ENCODE results near the gene SLC66A1.
A peak's percentile ranks its signal among the peaks of the same experiment; 100 is the strongest.
"Not testable (repeated sequence)": the region's sequence is repeated elsewhere in the genome, so short reads cannot be mapped to it uniquely, and the experiment has no call there.

SLC66A1 gene

DNA sequence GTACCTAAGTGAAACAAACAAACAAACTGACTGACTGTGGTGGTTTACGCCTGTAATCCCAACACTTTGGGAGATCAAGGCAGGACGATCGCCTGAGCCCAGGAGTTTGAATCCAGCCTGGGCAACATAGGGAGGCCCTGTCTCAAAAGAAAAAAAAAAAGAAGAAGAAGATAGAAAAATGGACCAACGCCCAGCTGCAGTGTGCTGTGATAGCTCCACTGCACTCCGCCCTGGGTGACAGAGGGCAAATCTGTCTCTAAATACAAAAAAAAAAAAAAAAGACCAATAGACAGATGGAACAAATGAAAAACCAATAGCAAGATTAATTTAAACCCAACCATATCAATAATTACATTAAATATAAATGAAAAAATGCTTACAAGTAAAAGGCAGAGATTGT, 37.5 kb upstream of the SLC66A1 start:
- TF ChIP-seq, protein P1, sequence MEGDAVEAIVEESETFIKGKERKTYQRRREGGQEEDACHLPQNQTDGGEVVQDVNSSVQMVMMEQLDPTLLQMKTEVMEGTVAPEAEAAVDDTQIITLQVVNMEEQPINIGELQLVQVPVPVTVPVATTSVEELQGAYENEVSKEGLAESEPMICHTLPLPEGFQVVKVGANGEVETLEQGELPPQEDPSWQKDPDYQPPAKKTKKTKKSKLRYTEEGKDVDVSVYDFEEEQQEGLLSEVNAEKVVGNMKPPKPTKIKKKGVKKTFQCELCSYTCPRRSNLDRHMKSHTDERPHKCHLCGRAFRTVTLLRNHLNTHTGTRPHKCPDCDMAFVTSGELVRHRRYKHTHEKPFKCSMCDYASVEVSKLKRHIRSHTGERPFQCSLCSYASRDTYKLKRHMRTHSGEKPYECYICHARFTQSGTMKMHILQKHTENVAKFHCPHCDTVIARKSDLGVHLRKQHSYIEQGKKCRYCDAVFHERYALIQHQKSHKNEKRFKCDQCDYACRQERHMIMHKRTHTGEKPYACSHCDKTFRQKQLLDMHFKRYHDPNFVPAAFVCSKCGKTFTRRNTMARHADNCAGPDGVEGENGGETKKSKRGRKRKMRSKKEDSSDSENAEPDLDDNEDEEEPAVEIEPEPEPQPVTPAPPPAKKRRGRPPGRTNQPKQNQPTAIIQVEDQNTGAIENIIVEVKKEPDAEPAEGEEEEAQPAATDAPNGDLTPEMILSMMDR (IDR thresholded peaks at IDR 0.05; ENCODE audit: extremely low read depth, insufficient read depth, missing control alignments): no peak
- in situ Hi-C loops (cut with MboI; ENCODE audit: low pct_unique_long_range_greater_than_20kb, low sequenced_read_pairs, unreplicated experiment): no loop called here

DNA sequence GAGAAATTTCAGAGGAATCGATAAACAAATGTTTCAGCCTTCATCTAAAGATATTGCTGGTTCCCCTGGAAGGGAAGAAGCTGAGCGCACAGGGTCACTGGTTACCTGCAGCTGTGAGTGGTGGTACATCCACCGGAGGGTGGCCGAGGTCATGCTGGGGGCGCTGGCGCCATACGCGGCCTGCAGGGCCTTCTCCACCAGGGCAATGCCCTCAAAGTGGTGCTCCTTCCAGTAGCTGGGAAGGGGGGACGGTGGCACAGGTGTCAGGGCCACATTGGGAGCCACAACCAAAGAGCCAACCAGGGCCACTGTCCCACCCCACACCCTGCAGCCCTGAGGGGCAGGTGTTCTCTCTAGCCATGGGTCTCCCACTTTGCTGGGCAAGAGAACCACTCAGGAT, 28.2 kb upstream of the SLC66A1 start:
- TF ChIP-seq, protein P1 (IDR thresholded peaks at IDR 0.05; ENCODE audit: extremely low read depth, insufficient read depth, missing control alignments): no peak
- in situ Hi-C loops (cut with MboI; ENCODE audit: low pct_unique_long_range_greater_than_20kb, low sequenced_read_pairs, unreplicated experiment): no loop called here
- DNase-seq (ENCODE audit: low spot score): no peak

More for the DNA sequence above, 37.5 kb upstream of the SLC66A1 start:
- DNase-seq (ENCODE audit: low spot score): no peak

DNA sequence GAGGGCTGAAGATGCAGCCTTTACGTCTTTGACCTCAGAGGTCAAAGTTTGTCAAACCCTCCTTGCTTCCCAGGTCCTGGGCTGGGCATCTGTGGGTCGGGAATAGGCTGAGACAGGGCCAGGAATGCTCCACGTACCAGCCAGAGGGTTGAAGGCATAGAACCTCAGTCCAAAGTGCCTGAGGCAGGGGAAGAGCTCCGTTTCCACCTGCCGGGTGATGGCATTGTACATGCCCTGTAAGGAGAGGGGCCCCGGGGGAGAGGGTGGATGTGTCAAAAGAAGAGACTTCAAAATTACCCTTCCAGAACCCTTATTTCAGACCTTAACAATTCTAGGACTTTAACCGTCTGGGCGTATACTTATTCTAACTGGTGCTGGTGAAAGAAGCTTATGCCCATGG, 27.2 kb upstream of the SLC66A1 start:
- DNase-seq (ENCODE audit: low spot score): no peak
- TF ChIP-seq, protein P1 (IDR thresholded peaks at IDR 0.05; ENCODE audit: extremely low read depth, insufficient read depth, missing control alignments): no peak
- in situ Hi-C loops (cut with MboI; ENCODE audit: low pct_unique_long_range_greater_than_20kb, low sequenced_read_pairs, unreplicated experiment): no loop called here

DNA sequence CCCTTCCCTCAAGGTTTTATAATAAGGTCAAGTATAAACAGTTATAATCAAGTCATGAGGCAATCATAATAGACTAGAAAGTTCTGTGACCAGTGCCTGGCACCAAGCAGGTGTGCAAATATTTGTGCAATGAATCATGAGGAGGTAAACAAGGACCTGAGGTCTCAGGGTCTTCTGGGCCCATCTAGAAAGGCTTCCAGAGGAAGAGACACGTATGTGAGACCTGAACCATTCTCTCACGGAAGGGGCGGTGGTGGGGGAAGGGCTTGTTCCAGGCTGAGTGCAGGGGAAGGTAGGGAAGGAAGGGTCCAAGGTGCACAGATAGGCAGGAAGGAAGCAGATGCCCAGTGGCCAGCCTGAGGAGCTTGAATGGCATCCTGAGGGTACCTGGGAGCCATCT, 26.8 kb upstream of the SLC66A1 start:
- in situ Hi-C loops (cut with MboI; ENCODE audit: low pct_unique_long_range_greater_than_20kb, low sequenced_read_pairs, unreplicated experiment); DNase-seq (ENCODE audit: low spot score): not testable (repeated sequence)

DNA sequence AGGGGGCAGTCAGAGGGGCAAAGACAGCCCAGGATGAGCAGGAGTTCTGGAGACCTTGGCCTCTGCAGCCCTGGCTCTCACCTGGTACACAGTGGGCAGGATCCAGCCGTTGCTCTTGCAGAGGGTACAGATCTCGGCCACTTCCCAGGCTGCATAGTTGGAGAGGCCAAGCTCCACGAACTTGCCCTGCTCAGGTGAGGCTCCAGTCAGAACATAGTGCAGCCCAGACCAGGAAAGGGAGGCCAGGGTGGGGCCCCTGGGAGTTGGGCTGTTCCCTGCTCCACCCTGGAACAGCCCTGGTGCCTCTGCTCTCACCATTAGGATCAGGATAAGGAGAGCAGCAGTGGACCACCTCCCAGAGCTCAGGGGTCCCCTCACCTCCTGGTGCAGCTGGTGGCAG, 26.3 kb upstream of the SLC66A1 start:
- DNase-seq (ENCODE audit: low spot score); in situ Hi-C loops (cut with MboI; ENCODE audit: low pct_unique_long_range_greater_than_20kb, low sequenced_read_pairs, unreplicated experiment): not testable (repeated sequence)

DNA sequence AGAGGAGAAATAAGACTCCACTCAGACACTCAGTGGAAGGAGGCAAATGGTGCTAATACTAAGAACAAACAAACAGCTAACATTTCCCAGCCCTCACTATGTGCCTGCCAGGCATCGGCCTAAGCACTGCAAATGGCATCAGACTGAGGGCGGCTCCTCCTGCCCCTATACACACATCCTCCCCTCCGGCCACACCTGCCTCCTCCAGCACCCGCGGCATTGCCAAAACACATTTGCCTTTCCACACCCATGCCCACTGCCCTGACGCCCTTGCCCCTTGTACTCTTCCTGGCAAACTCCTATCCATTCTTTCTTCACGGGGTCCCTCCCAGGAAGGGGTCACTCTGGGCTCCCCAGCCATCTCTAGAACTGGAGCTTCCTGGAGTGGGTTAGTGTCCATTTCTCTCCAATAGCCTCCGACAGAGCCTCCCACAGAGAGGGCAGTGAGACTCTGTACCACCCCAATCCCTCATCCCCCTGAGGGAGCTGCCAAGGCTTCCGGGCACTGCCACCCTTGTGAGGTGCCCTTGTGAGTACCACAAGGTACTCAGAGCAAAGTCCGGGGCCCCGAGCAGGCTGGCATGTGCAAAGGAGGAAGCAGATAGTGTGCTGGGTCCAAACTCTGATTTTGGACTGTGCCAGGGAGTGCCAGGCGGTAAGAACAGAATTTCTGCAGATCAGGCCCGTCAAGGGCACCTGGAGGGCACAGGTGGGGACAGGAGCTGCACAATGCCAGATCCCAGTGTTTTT, 24.5 kb upstream of the SLC66A1 start:
- in situ Hi-C loops (cut with MboI; ENCODE audit: low pct_unique_long_range_greater_than_20kb, low sequenced_read_pairs, unreplicated experiment): no loop called here
- TF ChIP-seq, protein P1 (IDR thresholded peaks at IDR 0.05; ENCODE audit: extremely low read depth, insufficient read depth, missing control alignments): no peak
- no peak for DNase-seq (ENCODE audit: low spot score)

DNA sequence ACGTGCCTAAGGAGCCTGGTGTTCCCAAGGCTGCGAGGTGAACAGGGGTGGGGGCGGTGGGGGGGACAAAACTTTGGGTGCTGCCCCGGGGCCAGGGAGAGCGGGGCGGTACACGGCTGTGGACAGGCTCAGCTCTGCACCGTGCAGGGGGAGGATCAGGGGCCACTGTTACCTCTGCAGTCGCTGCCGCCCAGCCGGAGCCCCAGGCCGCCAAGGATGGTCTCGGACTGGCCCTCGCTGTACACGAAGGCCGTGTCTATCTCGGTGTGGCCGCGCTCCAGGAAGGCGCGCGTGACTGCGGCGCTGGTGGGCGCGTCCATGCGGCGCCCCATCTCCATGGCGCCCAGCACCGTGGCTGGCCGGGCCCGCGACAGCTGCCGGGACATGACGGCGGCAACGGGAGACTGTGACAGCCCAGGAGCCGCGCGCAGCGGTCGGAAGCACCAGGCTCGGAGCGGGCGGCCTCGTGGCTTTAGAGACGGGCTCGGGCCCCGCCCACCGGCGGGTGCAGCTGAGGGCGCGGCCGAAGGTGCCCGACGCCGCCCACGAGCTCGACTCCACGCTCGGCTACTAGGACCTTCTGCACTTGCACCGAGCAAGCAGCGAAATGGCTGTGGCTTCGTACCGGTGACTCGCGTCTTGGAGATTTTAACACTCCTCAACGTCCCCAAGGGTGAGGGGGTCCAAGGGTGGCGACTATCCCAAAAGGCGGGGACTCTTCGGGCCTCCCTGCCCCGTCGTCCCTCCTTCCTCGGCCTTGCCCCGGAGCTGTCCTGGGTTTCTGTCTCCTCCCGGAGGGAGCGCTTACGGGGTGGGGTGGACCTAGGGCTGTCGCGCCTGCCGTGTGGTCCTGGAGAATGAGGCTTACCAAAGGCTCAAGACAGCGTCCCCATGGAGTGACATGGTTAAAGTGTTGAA, 23.5 kb upstream of the SLC66A1 start, which contains the start of gene AKR7A3:
Gene AKR7A3, minus strand, starts transcription at position 447 of the 918 bp plus-strand sequence. Its CDS starts 61 bp downstream, at position 386.
- in situ Hi-C loops (cut with MboI; ENCODE audit: low pct_unique_long_range_greater_than_20kb, low sequenced_read_pairs, unreplicated experiment): not testable (repeated sequence)
- DNase-seq (ENCODE audit: low spot score): peak; percentile 58

DNA sequence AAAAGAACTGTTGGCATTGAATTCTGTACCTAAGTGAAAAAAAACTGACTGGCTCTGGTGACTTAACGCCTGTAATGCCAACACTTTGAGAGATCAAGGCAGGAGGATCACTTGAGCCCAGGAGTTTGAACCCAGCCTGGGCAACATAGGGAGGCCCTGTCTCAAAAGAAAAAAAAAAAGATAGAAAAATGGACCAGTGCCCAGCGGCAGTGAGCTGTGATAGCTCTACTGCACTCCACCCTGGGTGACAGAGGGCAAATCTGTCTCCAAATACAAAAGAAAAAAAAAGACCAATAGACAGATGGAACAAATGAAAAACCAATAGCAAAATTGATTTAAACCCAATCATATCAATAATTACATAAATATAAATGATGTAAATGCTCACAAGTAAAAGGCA, 22.9 kb upstream of the SLC66A1 start:
- DNase-seq (ENCODE audit: low spot score): no peak
- in situ Hi-C loops (cut with MboI; ENCODE audit: low pct_unique_long_range_greater_than_20kb, low sequenced_read_pairs, unreplicated experiment): no loop called here

More for the DNA sequence above, 22.9 kb upstream of the SLC66A1 start:
- TF ChIP-seq, protein P1 (IDR thresholded peaks at IDR 0.05; ENCODE audit: extremely low read depth, insufficient read depth, missing control alignments): no peak

Data from GM13977 (cell line).